Ovary (tissue), 9 donors: Measurements from ENCODE around the gene NCKIPSD. TPM values are rescaled to one million over a fixed set of nuclear protein-coding genes. Genes with fewer than 3 reads are reported as not detected.

ENCODE experiments used
- DNase-seq, 5 donors: peaks; one replicate each; pipeline ENCODE4 v3.0.0-alpha.2; 2019 to 2020
- H3K27ac ChIP-seq, 2 donors: fragments of 200-600 bp; one replicate each; pipeline versions ENCODE4 v1.5.1 to v1.8.0; 2019 to 2022
- H3K27me3 ChIP-seq: fragments of 200-600 bp; one replicate; pipeline ENCODE4 v1.8.0; 2022
- H3K36me3 ChIP-seq: fragments of 200-600 bp; sonication (generic); one replicate; pipeline ENCODE4 v1.5.1; 2019
- H3K4me1 ChIP-seq: one replicate; pipeline ENCODE4 v1.8.1; 2013; ENCODE audit warnings: mild to moderate bottlenecking, moderate library complexity; ENCODE audit not compliant: insufficient read depth
- H3K4me3 ChIP-seq: fragments of 200-600 bp; sonication (generic); one replicate; pipeline ENCODE4 v1.5.1; 2017
- H3K9me3 ChIP-seq, 2 donors: fragments of 200-600 bp in 1 of 2; sonication (generic) in 1 of 2; one replicate each; pipeline versions ENCODE4 v1.5.1 to v1.8.1; 2013 to 2019; ENCODE audit warnings: mild to moderate bottlenecking in 1 of 2, moderate library complexity in 1 of 2
- EP300 ChIP-seq: sonication (generic); formaldehyde crosslinking; IDR thresholded peaks from one replicate; pipeline ENCODE4 v1.6.1; 2017; ENCODE audit warnings: antibody characterized with exemption
- POLR2A ChIP-seq: fragments of 450-650 bp; IDR thresholded peaks from one replicate; pipeline ENCODE4 v1.6.1; 2017; ENCODE audit warnings: antibody characterized with exemption, mild to moderate bottlenecking, moderate library complexity
- WGBS, 3 donors: extraction: QIAGEN DNeasy Blood & Tissue Kit in 1 of 3; methylation state at CpG; one replicate each; pipeline versions ENCODE4 v1.1.5 to v1.1.7; 2013 to 2017; 5-methylcytosine and 5-hydroxymethylcytosine counted together
- intact Hi-C, 4 donors: fragments of 100-400 bp; cut with DNase I; formaldehyde crosslinking; loops; one replicate each; pipeline versions ENCODE4 v1.11.0 to v1.15.1; 2022 to 2023
- polyA plus RNA-seq, 2 donors: library from polyadenylated mRNA; stranded (reverse); fragments of 200-250 nt in 1 of 2; fragments of 350-450 nt in 1 of 2; fragmentation: Illumina TruSeq in 1 of 2; extraction: RNeasy Lipid Tissue Mini Kit (QIAGEN cat#74804) in 1 of 2; gene quantifications; one replicate each; pipeline ENCODE4 v1.2.3, GENCODE V29; 2013 to 2014
- total RNA-seq, 7 donors: library from RNA; depleted of rRNA in 2 of 7; stranded (reverse); fragments of >200 nt in 2 of 7; fragmentation: NEBNext Ultra II Directional in 3 of 7; extraction: Animal tissue kit (Norgen Biotek cat#: 25700) in 3 of 7; gene quantifications; one replicate each; pipeline versions ENCODE4 v1.1.0 to v1.2.4, GENCODE V29; 2016 to 2023
- TF ChIP-seq, protein P1 (sequence below), 3 donors: fragments of 450-650 bp in 2 of 3; fragments of 200-600 bp in 1 of 3; IDR thresholded peaks; one replicate each; pipeline versions ENCODE4 v1.5.1 to v1.8.0; 2016 to 2022; ENCODE audit warnings: antibody characterized with exemption in 3 of 3, mild to moderate bottlenecking in 1 of 3
- donor health status: DM: no; HTN: no; CAD: no; lungs with moderate emphysema.
- donor health status: DM: no; HTN: no; CAD: no.
- donor health status: Bipolar disorder and iron deficiency.
- donor health status: DM: yes; HTN: yes; CAD: no.
- donor health status: DM: no; HTN: no; CAD: no.
- donor health status: DM: yes; HTN: yes; CAD: no.

NCKIPSD gene
- total and polyA plus RNA-seq, 9 donors: 8.0 to 58.6 (median 34.0) TPM

GRCh38 chr3:48674505-48674904 is 11.2 kb downstream of the NCKIPSD start:
- 81 to 87% (median 85%) methylated on average over 9 of the region's 9 CpGs for WGBS, 3 donors
- no peak for DNase-seq
- no peaks in the 10 kb centered on the region for H3K4me1 ChIP-seq
- H3K27ac ChIP-seq: no peak overlapping the region
- no peaks in the 10 kb centered on the region for H3K27me3 ChIP-seq
- intact Hi-C loops: no loop called here
- H3K9me3 ChIP-seq: no peaks in the 10 kb centered on the region
- no peak for TF ChIP-seq EP300
- TF ChIP-seq, protein P1, sequence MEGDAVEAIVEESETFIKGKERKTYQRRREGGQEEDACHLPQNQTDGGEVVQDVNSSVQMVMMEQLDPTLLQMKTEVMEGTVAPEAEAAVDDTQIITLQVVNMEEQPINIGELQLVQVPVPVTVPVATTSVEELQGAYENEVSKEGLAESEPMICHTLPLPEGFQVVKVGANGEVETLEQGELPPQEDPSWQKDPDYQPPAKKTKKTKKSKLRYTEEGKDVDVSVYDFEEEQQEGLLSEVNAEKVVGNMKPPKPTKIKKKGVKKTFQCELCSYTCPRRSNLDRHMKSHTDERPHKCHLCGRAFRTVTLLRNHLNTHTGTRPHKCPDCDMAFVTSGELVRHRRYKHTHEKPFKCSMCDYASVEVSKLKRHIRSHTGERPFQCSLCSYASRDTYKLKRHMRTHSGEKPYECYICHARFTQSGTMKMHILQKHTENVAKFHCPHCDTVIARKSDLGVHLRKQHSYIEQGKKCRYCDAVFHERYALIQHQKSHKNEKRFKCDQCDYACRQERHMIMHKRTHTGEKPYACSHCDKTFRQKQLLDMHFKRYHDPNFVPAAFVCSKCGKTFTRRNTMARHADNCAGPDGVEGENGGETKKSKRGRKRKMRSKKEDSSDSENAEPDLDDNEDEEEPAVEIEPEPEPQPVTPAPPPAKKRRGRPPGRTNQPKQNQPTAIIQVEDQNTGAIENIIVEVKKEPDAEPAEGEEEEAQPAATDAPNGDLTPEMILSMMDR (IDR thresholded peaks at IDR 0.05): no peak
- no peak for TF ChIP-seq POLR2A
- no peaks in the 10 kb centered on the region for H3K36me3 ChIP-seq
- H3K4me3 ChIP-seq: no peak overlapping the region

- intact Hi-C loops: no loop called here
- H3K9me3 ChIP-seq: no peaks in the 10 kb centered on the region
- H3K36me3 ChIP-seq: no peaks in the 10 kb centered on the region
- no peaks in the 10 kb centered on the region for H3K4me1 ChIP-seq
- no peak overlapping the region for H3K4me3 ChIP-seq
- 7 to 11% (median 9%) methylated on average over 1 of the region's 1 CpG for whole genome bisulfite sequencing, 3 donors
- no peak for DNase-seq
- H3K27ac ChIP-seq: no peak overlapping the region
- H3K27me3 ChIP-seq: no peaks in the 10 kb centered on the region
- TF ChIP-seq POLR2A (no peak), EP300 (no peak)
- TF ChIP-seq, protein P1 (IDR thresholded peaks at IDR 0.05): no peak
These were observed 13.2 kb downstream of the NCKIPSD start for GRCh38 chr3:48672522-48672921.

DNA sequence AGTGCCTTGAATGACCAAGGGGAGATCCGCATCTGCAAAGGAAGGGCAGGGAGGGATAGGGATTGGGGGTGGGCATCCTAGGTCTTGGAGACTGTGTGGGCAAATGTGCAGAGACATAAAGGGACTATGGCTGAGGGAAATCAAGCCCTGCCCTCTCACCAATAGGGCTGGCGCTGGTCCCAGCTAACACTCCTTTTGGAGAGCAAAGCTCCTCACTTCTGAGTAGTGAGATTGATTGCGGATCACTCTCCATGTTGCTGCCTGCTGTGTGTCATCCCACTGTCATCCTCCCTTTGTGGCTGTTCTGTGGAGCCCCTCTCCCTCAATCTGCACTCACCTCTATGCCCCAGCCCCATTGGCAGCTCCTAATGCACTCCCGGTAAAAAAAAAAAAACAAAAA is 20.8 kb downstream of the NCKIPSD start:
- TF ChIP-seq POLR2A: no peak
- no peak for TF ChIP-seq EP300
- TF ChIP-seq, protein P1 (IDR thresholded peaks at IDR 0.05): no peak
- WGBS, 3 donors: 80 to 86% (median 85%) methylated on average over 4 of the region's 4 CpGs
- H3K4me1 ChIP-seq: peaks cover 8% of the 10 kb centered on the region
- H3K9me3 ChIP-seq: no peaks in the 10 kb centered on the region
- no peaks in the 10 kb centered on the region for H3K27me3 ChIP-seq
- no peak overlapping the region for H3K4me3 ChIP-seq
- intact Hi-C loops: no loop called here
- no peaks in the 10 kb centered on the region for H3K36me3 ChIP-seq
- no peak for DNase-seq
- no peak overlapping the region for H3K27ac ChIP-seq

DNA sequence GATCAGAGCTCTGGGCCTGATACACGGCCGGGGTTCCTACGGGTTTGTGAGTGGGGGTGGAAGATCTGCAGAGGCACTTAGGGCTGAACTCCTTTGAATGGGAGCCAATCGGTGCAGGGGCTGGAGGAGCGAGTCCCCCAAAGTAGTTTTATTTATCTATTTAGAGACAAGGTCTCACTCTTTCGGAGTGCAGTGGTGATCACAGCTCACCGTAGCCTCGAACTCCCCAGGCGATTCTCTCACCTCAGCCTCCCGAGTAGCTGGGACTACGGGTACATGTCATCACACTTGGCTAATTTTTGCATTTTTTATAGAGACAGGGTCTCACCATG is 21.4 kb downstream of the NCKIPSD start:
- Histone ChIP-seq H3K9me3 (no peaks in the 10 kb centered on the region), H3K4me3 (no peak overlapping the region), H3K27ac (no peak overlapping the region), H3K27me3 (no peaks in the 10 kb centered on the region), H3K4me1 (peaks cover 8% of the 10 kb centered on the region), H3K36me3 (no peaks in the 10 kb centered on the region)
- 48 to 50% (median 49%) methylated on average over 11 of the region's 11 CpGs for WGBS, 3 donors
- TF ChIP-seq POLR2A (no peak), EP300 (no peak)
- TF ChIP-seq, protein P1 (IDR thresholded peaks at IDR 0.05): no peak
- intact Hi-C loops: no loop called here
- DNase-seq: no peak
